ENCODE results near the gene B4GALNT4.
A peak's percentile ranks its signal among the peaks of the same experiment; 100 is the strongest.
"Not testable (repeated sequence)": the region's sequence is repeated elsewhere in the genome, so short reads cannot be mapped to it uniquely, and the experiment has no call there.

The B4GALNT4 gene

GRCh38 chr11:326592-326841 lies 42.8 kb upstream of the B4GALNT4 start:
- Mint-ChIP-seq H3K4me1 (peaks cover 52% of the 10 kb centered on the region), H3K27ac (peak overlapping the region; percentile 96 to 98 (median 97)), H3K27me3 (ENCODE audit: low read depth) (no peaks in the 10 kb centered on the region), H3K36me3 (ENCODE audit: low read depth) (no peaks in the 10 kb centered on the region), H3K9me3 (no peaks in the 10 kb centered on the region), H3K4me3 (peak overlapping the region in 1 of 3 experiments; percentile 43)
- TF ChIP-seq CTCF (IDR thresholded peaks at IDR 0.05; ENCODE audit: unreplicated experiment in 3 of 3): no peak

- Mint-ChIP-seq H3K9me3 (no peaks in the 10 kb centered on the region), H3K4me3 (peak overlapping the region; percentile 36 to 47 (median 43)), H3K27ac (peak overlapping the region; percentile 96 to 98 (median 97)), H3K27me3 (ENCODE audit: low read depth) (no peaks in the 10 kb centered on the region), H3K36me3 (ENCODE audit: low read depth) (no peaks in the 10 kb centered on the region), H3K4me1 (peaks cover 52% of the 10 kb centered on the region)
- TF ChIP-seq CTCF (IDR thresholded peaks at IDR 0.05; ENCODE audit: unreplicated experiment in 3 of 3): no peak
Measured at GRCh38 chr11:326842-327580, 42.3 kb upstream of the B4GALNT4 start.

GRCh38 chr11:327581-327923 lies 41.7 kb upstream of the B4GALNT4 start:
- H3K4me3 Mint-ChIP-seq: peak overlapping the region in 2 of 3 experiments; percentile 36 to 47
- H3K36me3 Mint-ChIP-seq (ENCODE audit: low read depth): no peaks in the 10 kb centered on the region

GRCh38 chr11:328012-328411 lies 41.3 kb upstream of the B4GALNT4 start:
- no peak for TF ChIP-seq CTCF (IDR thresholded peaks at IDR 0.05; ENCODE audit: unreplicated experiment in 3 of 3)
- H3K9me3 Mint-ChIP-seq: no peaks in the 10 kb centered on the region
- H3K4me3 Mint-ChIP-seq: no peak overlapping the region
- H3K27me3 Mint-ChIP-seq (ENCODE audit: low read depth): no peaks in the 10 kb centered on the region
- no peaks in the 10 kb centered on the region for H3K36me3 Mint-ChIP-seq (ENCODE audit: low read depth)
- H3K27ac Mint-ChIP-seq: peak overlapping the region; percentile 33 to 97 (median 82)
- H3K4me1 Mint-ChIP-seq: peaks cover 52% of the 10 kb centered on the region

More at GRCh38 chr11:327581-327923, 41.7 kb upstream of the B4GALNT4 start:
- peak overlapping the region; percentile 96 to 98 (median 97) for H3K27ac Mint-ChIP-seq
- H3K9me3 Mint-ChIP-seq: no peaks in the 10 kb centered on the region
- no peak for TF ChIP-seq CTCF (IDR thresholded peaks at IDR 0.05; ENCODE audit: unreplicated experiment in 3 of 3)
- H3K4me1 Mint-ChIP-seq: peaks cover 52% of the 10 kb centered on the region
- no peaks in the 10 kb centered on the region for H3K27me3 Mint-ChIP-seq (ENCODE audit: low read depth)

- H3K27me3 Mint-ChIP-seq (ENCODE audit: low read depth); H3K9me3 Mint-ChIP-seq; H3K36me3 Mint-ChIP-seq (ENCODE audit: low read depth): not testable (repeated sequence)
- H3K4me3 Mint-ChIP-seq: peak overlapping the region in 1 of 3 experiments; percentile 29
- peak overlapping the region; percentile 88 to 95 (median 89) for H3K27ac Mint-ChIP-seq
- H3K4me1 Mint-ChIP-seq: peaks cover 54% of the 10 kb centered on the region
Measured at GRCh38 chr11:328516-329100, 40.7 kb upstream of the B4GALNT4 start.

- no peak for TF ChIP-seq CTCF (IDR thresholded peaks at IDR 0.05; ENCODE audit: unreplicated experiment in 3 of 3)
Measured at GRCh38 chr11:329886-330253, 39.4 kb upstream of the B4GALNT4 start.

More at GRCh38 chr11:329886-330253, 39.4 kb upstream of the B4GALNT4 start:
- Mint-ChIP-seq H3K4me3 (no peak overlapping the region), H3K27me3 (ENCODE audit: low read depth) (no peaks in the 10 kb centered on the region), H3K9me3 (no peaks in the 10 kb centered on the region), H3K27ac (peak overlapping the region; percentile 88 to 95 (median 89)), H3K4me1 (peaks cover 57% of the 10 kb centered on the region), H3K36me3 (ENCODE audit: low read depth) (no peaks in the 10 kb centered on the region)
